Gastroesophageal sphincter (tissue), 3 donors: ENCODE results near the gene ADPGK.

Experiments used
- CTCF ChIP-seq, 4 experiments: fragments of 200-600 bp in 2 of 4; fragments of 450-650 bp in 2 of 4; sonication (generic) in 1 of 4; IDR thresholded peaks; one replicate each; pipeline ENCODE4 v1.5.1; 2017 to 2019; ENCODE audit warnings: antibody characterized with exemption in 4 of 4, mild to moderate bottlenecking in 2 of 4, moderate library complexity in 2 of 4
- POLR2A ChIP-seq, 2 donors: fragments of 450-650 bp; IDR thresholded peaks; one replicate each; pipeline ENCODE4 v1.6.1; 2017; ENCODE audit warnings: antibody characterized with exemption in 2 of 2, mild to moderate bottlenecking in 2 of 2, moderate library complexity in 1 of 2
- POLR2AphosphoS5 ChIP-seq: sonication (generic); formaldehyde crosslinking; IDR thresholded peaks from one replicate; pipeline ENCODE4 v1.6.1; 2017; ENCODE audit warnings: antibody characterized with exemption

GRCh38 chr15:72778796-72779195 is 4.8 kb downstream of the ADPGK start:
- TF ChIP-seq POLR2AphosphoS5: no peak
- TF ChIP-seq CTCF (IDR thresholded peaks at IDR 0.05): no peak
- no peak for TF ChIP-seq POLR2A (IDR thresholded peaks at IDR 0.05)
